Ascending aorta (tissue), 2 donors: Measurements from ENCODE around the gene TRERF1. TPM values are rescaled to one million over a fixed set of nuclear protein-coding genes. Genes with fewer than 3 reads are reported as not detected.

Source experiments
- DNase-seq, 2 donors: peaks; one replicate each; pipeline ENCODE4 v3.0.0-alpha.2; 2019; ENCODE audit warnings: low spot score in 2 of 2
- H3K27ac ChIP-seq, 2 donors: fragments of 200-600 bp; sonication (generic); one replicate each; pipeline ENCODE4 v1.5.1; 2016 to 2017; ENCODE audit warnings: mild to moderate bottlenecking in 1 of 2
- H3K27me3 ChIP-seq: fragments of 200-600 bp; sonication (generic); one replicate; pipeline ENCODE4 v1.5.1; 2017
- H3K36me3 ChIP-seq, 2 donors: fragments of 200-600 bp; sonication (generic); one replicate each; pipeline ENCODE4 v1.5.1; 2016
- H3K4me1 ChIP-seq, 2 donors: fragments of 200-600 bp; sonication (generic); one replicate each; pipeline ENCODE4 v1.5.1; 2016 to 2017; ENCODE audit warnings: mild to moderate bottlenecking in 1 of 2
- H3K4me3 ChIP-seq, 2 donors: fragments of 200-600 bp; sonication (generic); one replicate each; pipeline ENCODE4 v1.5.1; 2016 to 2017; ENCODE audit warnings: mild to moderate bottlenecking in 1 of 2
- H3K9me3 ChIP-seq, 2 donors: fragments of 200-600 bp; sonication (generic); one replicate each; pipeline ENCODE4 v1.5.1; 2016
- CTCF ChIP-seq, 3 experiments: fragments of 200-600 bp in 2 of 3; fragments of 450-650 bp in 1 of 3; sonication (generic) in 2 of 3; IDR thresholded peaks; one replicate each; pipeline ENCODE4 v1.5.1; 2016 to 2019; ENCODE audit warnings: antibody characterized with exemption in 3 of 3, mild to moderate bottlenecking in 1 of 3, moderate library complexity in 1 of 3
- intact Hi-C: fragments of 100-400 bp; cut with DNase I; formaldehyde crosslinking; loops from one replicate; pipeline ENCODE4 v1.15.1; 2023
- total RNA-seq: library from RNA; depleted of rRNA; stranded (reverse); fragments of >200 nt; gene quantifications from one replicate; pipeline ENCODE4 v1.1.0, GENCODE V29; 2016

TRERF1 gene
- total RNA-seq, 1 donor from 2014 or later, result 34.1 TPM

GRCh38 chr6:42300701-42301100, 151.0 kb downstream of the TRERF1 start:
- no peak for TF ChIP-seq CTCF (IDR thresholded peaks at IDR 0.05)
- H3K36me3 ChIP-seq, result peaks cover 0 to 10% of the 10 kb centered on the region in 2 donors
- no peaks in the 10 kb centered on the region for H3K27me3 ChIP-seq
- DNase-seq, result no peak
- intact Hi-C loops, result no loop called here
- H3K4me3 ChIP-seq, result no peak overlapping the region
- H3K4me1 ChIP-seq, result no peaks in the 10 kb centered on the region
- H3K9me3 ChIP-seq, result no peaks in the 10 kb centered on the region
- H3K27ac ChIP-seq, result no peak overlapping the region

- Histone ChIP-seq H3K9me3 (no peaks in the 10 kb centered on the region), H3K4me1 (no peaks in the 10 kb centered on the region), H3K36me3 (peaks cover 0 to 10% of the 10 kb centered on the region in 2 donors), H3K27me3 (no peaks in the 10 kb centered on the region), H3K27ac (no peak overlapping the region), H3K4me3 (no peak overlapping the region)
- intact Hi-C loops, result no loop called here
- TF ChIP-seq CTCF (IDR thresholded peaks at IDR 0.05), result no peak
- DNase-seq, result no peak
Observed at GRCh38 chr6:42300185-42300584, 151.5 kb downstream of the TRERF1 start.

- no peak for DNase-seq
- Histone ChIP-seq H3K4me3 (no peak overlapping the region), H3K36me3 (peaks cover 0 to 10% of the 10 kb centered on the region in 2 donors), H3K9me3 (no peaks in the 10 kb centered on the region), H3K4me1 (no peaks in the 10 kb centered on the region), H3K27me3 (no peaks in the 10 kb centered on the region), H3K27ac (no peak overlapping the region)
- TF ChIP-seq CTCF (IDR thresholded peaks at IDR 0.05), result no peak
- intact Hi-C loops, result no loop called here
Observed at GRCh38 chr6:42297661-42298060, 154.1 kb downstream of the TRERF1 start.

- Histone ChIP-seq H3K27me3 (no peaks in the 10 kb centered on the region), H3K4me1 (no peaks in the 10 kb centered on the region), H3K36me3 (peaks cover 0 to 10% of the 10 kb centered on the region in 2 donors), H3K27ac (no peak overlapping the region), H3K4me3 (no peak overlapping the region), H3K9me3 (no peaks in the 10 kb centered on the region)
- no peak for TF ChIP-seq CTCF (IDR thresholded peaks at IDR 0.05)
- no peak for DNase-seq
- intact Hi-C loops, result no loop called here
Observed at GRCh38 chr6:42296614-42297013, 155.1 kb downstream of the TRERF1 start.

GRCh38 chr6:42295677-42296076, 156.0 kb downstream of the TRERF1 start:
- DNase-seq, result no peak
- Histone ChIP-seq H3K9me3 (no peaks in the 10 kb centered on the region), H3K36me3 (peaks cover 0 to 10% of the 10 kb centered on the region in 2 donors), H3K4me1 (no peaks in the 10 kb centered on the region), H3K4me3 (no peak overlapping the region), H3K27me3 (no peaks in the 10 kb centered on the region), H3K27ac (no peak overlapping the region)
- TF ChIP-seq CTCF (IDR thresholded peaks at IDR 0.05), result no peak
- intact Hi-C loops, result no loop called here

GRCh38 chr6:42295181-42295580, 156.5 kb downstream of the TRERF1 start:
- no peaks in the 10 kb centered on the region for H3K27me3 ChIP-seq
- no peaks in the 10 kb centered on the region for H3K9me3 ChIP-seq
- peaks cover 0 to 7% of the 10 kb centered on the region in 2 donors for H3K36me3 ChIP-seq
- H3K4me1 ChIP-seq, result no peaks in the 10 kb centered on the region
- no peak overlapping the region for H3K27ac ChIP-seq
- intact Hi-C loops, result no loop called here
- TF ChIP-seq CTCF (IDR thresholded peaks at IDR 0.05), result no peak
- no peak for DNase-seq
- H3K4me3 ChIP-seq, result no peak overlapping the region
